Endometrium (tissue), 2 donors: Measurements from ENCODE around the gene XCR1.
"Not testable (repeated sequence)": the region's sequence is repeated elsewhere in the genome, so short reads cannot be mapped to it uniquely, and the experiment has no call there.

Source experiments
- FAIRE-seq: peaks from 2 replicates; lab custom pipeline; 2012; peaks lifted over from hg19 to GRCh38; lab: Jason Lieb, UNC
- donor health status: control.
- donor health status: control.

The XCR1 gene

GRCh38 chr3:46006238-46007032, 20.8 kb downstream of the XCR1 start:
- FAIRE-seq, result peak; percentile 31

DNA sequence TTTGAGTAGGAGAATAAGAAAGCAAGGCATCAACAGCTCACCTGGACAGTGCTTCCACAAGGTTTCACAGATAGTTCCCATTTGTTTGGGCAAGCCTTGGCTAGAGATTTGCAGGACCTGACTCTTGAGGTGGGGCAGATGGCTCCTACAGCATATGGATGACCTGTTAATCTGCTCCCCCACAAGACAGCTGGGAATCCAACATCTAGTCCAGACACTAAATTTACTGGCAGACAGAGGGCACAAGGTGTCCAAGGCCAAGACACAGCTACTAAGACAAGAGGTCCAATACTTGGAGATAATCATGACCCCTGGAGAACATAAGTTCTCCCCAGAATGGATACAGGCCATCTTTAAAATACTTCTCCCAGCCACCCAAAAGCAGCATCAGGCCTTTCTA, 23.6 kb downstream of the XCR1 start:
- FAIRE-seq, result not testable (repeated sequence)

- FAIRE-seq, result no peak
These were observed 26.1 kb downstream of the XCR1 start for GRCh38 chr3:46001178-46001577.

- FAIRE-seq, result no peak
These were observed 29.3 kb downstream of the XCR1 start for GRCh38 chr3:45997942-45998341.

- not testable (repeated sequence) for FAIRE-seq
These were observed 29.8 kb downstream of the XCR1 start for GRCh38 chr3:45997499-45997898.

GRCh38 chr3:45995236-45996192, 31.8 kb downstream of the XCR1 start, which contains the start of gene FYCO1:
TSS of gene FYCO1 (minus strand) at chr3:45995824. CDS start at chr3:45984910, 10,914 bp downstream.
- FAIRE-seq, result no peak

GRCh38 chr3:45994419-45995235, 32.7 kb downstream of the XCR1 start:
- no peak for FAIRE-seq

GRCh38 chr3:45993421-45994027, 33.8 kb downstream of the XCR1 start:
- FAIRE-seq, result no peak

- FAIRE-seq, result no peak
These were observed 34.5 kb downstream of the XCR1 start for GRCh38 chr3:45992821-45993221.

DNA sequence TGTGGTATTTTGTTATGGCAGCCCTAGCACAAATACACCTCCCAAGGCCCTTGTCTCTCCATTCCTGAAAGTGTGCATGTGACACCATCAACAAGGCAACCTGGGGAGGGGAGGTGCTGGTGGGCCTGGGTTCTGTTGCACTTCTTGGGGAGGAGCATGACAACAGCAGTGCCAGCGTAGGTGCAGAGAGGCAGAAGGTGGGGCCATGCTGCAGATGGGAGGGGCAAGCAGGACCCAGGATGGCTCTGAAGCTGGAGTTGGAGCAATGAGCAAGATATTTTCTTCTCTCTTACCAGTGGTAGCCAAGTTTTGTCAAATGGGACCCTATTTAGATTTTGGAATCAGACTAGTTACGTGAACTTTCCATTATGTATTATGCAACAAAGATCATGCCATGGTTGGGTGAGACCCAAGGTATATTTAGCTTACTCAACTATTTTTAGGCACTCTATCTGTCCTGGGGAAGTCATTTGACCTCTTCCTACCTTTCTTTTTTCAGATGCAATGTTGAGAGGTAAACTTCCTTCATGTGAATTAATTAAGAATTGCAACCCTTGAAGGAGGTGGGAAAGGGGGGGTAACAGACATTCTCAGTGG, 35.1 kb downstream of the XCR1 start:
- no peak for FAIRE-seq

DNA sequence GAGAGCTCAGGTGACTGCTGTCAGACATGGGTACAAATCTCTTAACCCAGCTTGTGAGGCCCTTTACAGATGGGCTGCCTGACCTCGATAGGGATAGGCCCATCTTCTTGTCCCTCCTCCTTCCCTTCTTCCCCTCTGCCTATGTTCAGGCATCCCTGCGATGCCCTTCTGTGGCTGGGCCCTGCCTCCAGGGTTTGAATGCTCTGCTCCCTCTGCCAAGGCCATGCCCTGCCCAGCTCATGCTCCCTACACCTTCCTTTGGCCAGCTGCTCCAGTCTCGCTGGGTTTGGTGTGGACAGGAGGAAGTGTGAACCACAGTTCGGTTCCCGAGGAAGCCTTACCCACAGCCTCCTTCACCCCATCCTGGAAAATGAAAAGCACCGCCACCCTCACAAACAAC, 35.9 kb downstream of the XCR1 start:
- FAIRE-seq, result no peak

GRCh38 chr3:45990181-45990580, 37.1 kb downstream of the XCR1 start:
- FAIRE-seq, result no peak

- FAIRE-seq, result no peak
These were observed 38.5 kb downstream of the XCR1 start for GRCh38 chr3:45988804-45989203.

DNA sequence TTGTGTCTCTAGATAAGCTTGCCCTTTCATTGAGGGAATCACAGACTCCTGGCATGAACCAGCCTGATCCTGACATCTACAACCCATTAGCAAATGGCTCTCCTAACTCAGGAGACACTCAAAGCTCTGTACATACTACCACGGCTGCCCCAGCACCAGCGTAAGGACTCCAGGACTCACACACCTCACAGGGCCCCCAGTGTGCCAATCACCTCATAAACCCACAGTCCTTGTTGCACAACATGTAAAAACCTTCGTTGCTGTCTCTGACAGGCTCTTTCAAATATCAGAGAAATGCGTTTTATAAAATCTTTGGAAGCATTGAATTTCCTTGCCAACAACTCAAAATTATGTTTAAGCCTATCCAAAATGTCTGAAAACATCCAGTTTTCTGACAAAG, 38.9 kb downstream of the XCR1 start:
- no peak for FAIRE-seq

- no peak for FAIRE-seq
These were observed 39.7 kb downstream of the XCR1 start for GRCh38 chr3:45987368-45988291.

- no peak for FAIRE-seq
These were observed 40.8 kb downstream of the XCR1 start for GRCh38 chr3:45986303-45986982.

GRCh38 chr3:45985532-45986302, 41.6 kb downstream of the XCR1 start:
- FAIRE-seq, result no peak
